ENCODE measurements around the gene YBX2.
A peak's percentile ranks its signal among the peaks of the same experiment; 100 is the strongest.

The YBX2 gene

DNA sequence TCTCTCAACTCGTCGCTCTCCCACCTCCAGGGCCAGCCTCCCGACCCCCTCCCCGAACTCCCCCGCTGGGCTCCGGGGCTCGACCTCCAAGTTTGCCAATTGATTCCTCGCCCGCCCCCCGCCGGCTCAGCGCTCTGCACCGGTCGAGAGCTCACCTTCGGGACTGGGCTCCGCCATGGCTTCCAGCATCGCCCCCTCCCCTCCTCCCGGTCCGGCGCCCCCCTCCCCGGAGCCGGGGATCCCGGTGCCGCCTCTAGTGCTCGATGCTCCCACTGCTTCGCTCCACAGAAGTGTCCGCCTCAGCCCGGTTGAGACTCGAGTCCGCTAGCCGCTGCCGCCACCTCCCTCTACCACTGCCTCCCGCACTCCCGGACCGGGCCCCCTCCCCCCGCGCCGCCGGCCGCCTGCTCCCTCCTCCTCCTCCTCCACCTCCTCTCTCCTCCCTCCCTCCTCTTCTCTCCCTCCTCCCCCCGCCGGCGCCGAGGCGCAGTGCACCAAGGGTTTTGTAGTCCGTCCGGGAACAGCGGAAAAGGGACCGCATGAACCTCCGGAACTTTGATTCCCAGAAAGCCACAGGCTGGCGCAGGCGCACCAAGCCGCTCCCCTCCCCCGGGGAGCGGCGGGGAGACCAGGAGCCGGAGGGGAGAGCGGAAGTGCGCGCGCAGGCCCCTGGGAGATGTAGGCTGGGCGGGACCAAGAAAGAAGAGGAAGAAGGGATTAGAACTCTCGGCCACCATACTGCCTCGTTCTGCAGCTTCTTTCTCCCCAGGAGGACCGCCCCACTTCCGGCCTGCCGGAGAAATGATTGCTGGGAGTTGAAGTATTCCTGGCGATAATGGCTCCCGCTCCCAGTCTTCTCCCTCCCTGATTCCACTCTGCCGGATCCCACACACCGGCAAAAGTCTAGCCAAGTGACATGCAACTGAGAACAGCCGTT lies 55.1 kb downstream of the YBX2 start, which contains the start of gene PHF23:
Gene PHF23 (minus strand): TSS at position 367 of the 937 bp plus-strand sequence. CDS start 178 bp downstream, at position 189.
- TF ChIP-seq, protein P1, sequence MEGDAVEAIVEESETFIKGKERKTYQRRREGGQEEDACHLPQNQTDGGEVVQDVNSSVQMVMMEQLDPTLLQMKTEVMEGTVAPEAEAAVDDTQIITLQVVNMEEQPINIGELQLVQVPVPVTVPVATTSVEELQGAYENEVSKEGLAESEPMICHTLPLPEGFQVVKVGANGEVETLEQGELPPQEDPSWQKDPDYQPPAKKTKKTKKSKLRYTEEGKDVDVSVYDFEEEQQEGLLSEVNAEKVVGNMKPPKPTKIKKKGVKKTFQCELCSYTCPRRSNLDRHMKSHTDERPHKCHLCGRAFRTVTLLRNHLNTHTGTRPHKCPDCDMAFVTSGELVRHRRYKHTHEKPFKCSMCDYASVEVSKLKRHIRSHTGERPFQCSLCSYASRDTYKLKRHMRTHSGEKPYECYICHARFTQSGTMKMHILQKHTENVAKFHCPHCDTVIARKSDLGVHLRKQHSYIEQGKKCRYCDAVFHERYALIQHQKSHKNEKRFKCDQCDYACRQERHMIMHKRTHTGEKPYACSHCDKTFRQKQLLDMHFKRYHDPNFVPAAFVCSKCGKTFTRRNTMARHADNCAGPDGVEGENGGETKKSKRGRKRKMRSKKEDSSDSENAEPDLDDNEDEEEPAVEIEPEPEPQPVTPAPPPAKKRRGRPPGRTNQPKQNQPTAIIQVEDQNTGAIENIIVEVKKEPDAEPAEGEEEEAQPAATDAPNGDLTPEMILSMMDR (IDR thresholded peaks at IDR 0.05; ENCODE audit: borderline replicate concordance, insufficient read depth, low read depth, low read length) = no peak
- H3K4me3 ChIP-seq (ENCODE audit: low read depth, low read length) = peak within 1 kb of the TSS; percentile 74

GRCh38 chr17:7238420-7239090 lies 55.9 kb downstream of the YBX2 start:
- H3K4me3 ChIP-seq (ENCODE audit: low read depth, low read length) = peak overlapping the region; percentile 74
- TF ChIP-seq, protein P1 (IDR thresholded peaks at IDR 0.05; ENCODE audit: borderline replicate concordance, insufficient read depth, low read depth, low read length) = no peak
